ENCODE data around the gene ARHGAP6.
"Not testable (repeated sequence)": the region's sequence is repeated elsewhere in the genome, so short reads cannot be mapped to it uniquely, and the experiment has no call there.

The ARHGAP6 gene

GRCh38 chrX:11655282-11656015 is 10.3 kb downstream of the ARHGAP6 start:
- DNase-seq = no peak
- in situ Hi-C loops (cut with MboI; ENCODE audit: low pct_unique_long_range_greater_than_20kb, low sequenced_read_pairs) = no loop called here

- in situ Hi-C loops (cut with MboI; ENCODE audit: low pct_unique_long_range_greater_than_20kb, low sequenced_read_pairs) = no loop called here
- DNase-seq = no peak
Measured at GRCh38 chrX:11648705-11649519, 16.8 kb downstream of the ARHGAP6 start.

- no peak for DNase-seq
Measured at GRCh38 chrX:11647138-11647537, 18.6 kb downstream of the ARHGAP6 start.

GRCh38 chrX:11641349-11642065 is 24.2 kb downstream of the ARHGAP6 start:
- DNase-seq = no peak
- in situ Hi-C loops (cut with MboI; ENCODE audit: low pct_unique_long_range_greater_than_20kb, low sequenced_read_pairs) = no loop called here

More at GRCh38 chrX:11647138-11647537, 18.6 kb downstream of the ARHGAP6 start:
- in situ Hi-C loops (cut with MboI; ENCODE audit: low pct_unique_long_range_greater_than_20kb, low sequenced_read_pairs) = no loop called here

- DNase-seq = no peak
- in situ Hi-C loops (cut with MboI; ENCODE audit: low pct_unique_long_range_greater_than_20kb, low sequenced_read_pairs) = no loop called here
Measured at GRCh38 chrX:11640089-11640488, 25.6 kb downstream of the ARHGAP6 start.

- DNase-seq = no peak
- in situ Hi-C loops (cut with MboI; ENCODE audit: low pct_unique_long_range_greater_than_20kb, low sequenced_read_pairs) = no loop called here
Measured at GRCh38 chrX:11632732-11633131, 33.0 kb downstream of the ARHGAP6 start.

- DNase-seq = no peak
- in situ Hi-C loops (cut with MboI; ENCODE audit: low pct_unique_long_range_greater_than_20kb, low sequenced_read_pairs) = no loop called here
Measured at GRCh38 chrX:11629593-11630211, 36.0 kb downstream of the ARHGAP6 start.

GRCh38 chrX:11628399-11628798 is 37.3 kb downstream of the ARHGAP6 start:
- DNase-seq = no peak
- in situ Hi-C loops (cut with MboI; ENCODE audit: low pct_unique_long_range_greater_than_20kb, low sequenced_read_pairs) = no loop called here

- DNase-seq = no peak
- in situ Hi-C loops (cut with MboI; ENCODE audit: low pct_unique_long_range_greater_than_20kb, low sequenced_read_pairs) = no loop called here
Measured at GRCh38 chrX:11626351-11626750, 39.4 kb downstream of the ARHGAP6 start.

GRCh38 chrX:11619441-11619840 is 46.3 kb downstream of the ARHGAP6 start:
- in situ Hi-C loops (cut with MboI; ENCODE audit: low pct_unique_long_range_greater_than_20kb, low sequenced_read_pairs) = no loop called here
- DNase-seq = no peak

GRCh38 chrX:11614253-11614652 is 51.5 kb downstream of the ARHGAP6 start:
- in situ Hi-C loops (cut with MboI; ENCODE audit: low pct_unique_long_range_greater_than_20kb, low sequenced_read_pairs); DNase-seq: not testable (repeated sequence)

- no peak for DNase-seq
- in situ Hi-C loops (cut with MboI; ENCODE audit: low pct_unique_long_range_greater_than_20kb, low sequenced_read_pairs) = no loop called here
Measured at GRCh38 chrX:11611965-11612364, 53.8 kb downstream of the ARHGAP6 start.

- in situ Hi-C loops (cut with MboI; ENCODE audit: low pct_unique_long_range_greater_than_20kb, low sequenced_read_pairs) = no loop called here
- no peak for DNase-seq
Measured at GRCh38 chrX:11611161-11611560, 54.6 kb downstream of the ARHGAP6 start.

- in situ Hi-C loops (cut with MboI; ENCODE audit: low pct_unique_long_range_greater_than_20kb, low sequenced_read_pairs) = no loop called here
- DNase-seq = no peak
Measured at GRCh38 chrX:11609109-11609508, 56.6 kb downstream of the ARHGAP6 start.

- in situ Hi-C loops (cut with MboI; ENCODE audit: low pct_unique_long_range_greater_than_20kb, low sequenced_read_pairs) = no loop called here
- no peak for DNase-seq
Measured at GRCh38 chrX:11606408-11606807, 59.3 kb downstream of the ARHGAP6 start.

GRCh38 chrX:11600578-11600977 is 65.1 kb downstream of the ARHGAP6 start:
- no peak for DNase-seq
- in situ Hi-C loops (cut with MboI; ENCODE audit: low pct_unique_long_range_greater_than_20kb, low sequenced_read_pairs) = no loop called here

GRCh38 chrX:11597479-11597878 is 68.2 kb downstream of the ARHGAP6 start:
- in situ Hi-C loops (cut with MboI; ENCODE audit: low pct_unique_long_range_greater_than_20kb, low sequenced_read_pairs) = no loop called here
- no peak for DNase-seq

GRCh38 chrX:11591723-11592346 is 73.9 kb downstream of the ARHGAP6 start:
- peak; percentile 11 for DNase-seq

GRCh38 chrX:11589641-11590040 is 76.1 kb downstream of the ARHGAP6 start:
- no peak for DNase-seq

More at GRCh38 chrX:11591723-11592346, 73.9 kb downstream of the ARHGAP6 start:
- in situ Hi-C loops (cut with MboI; ENCODE audit: low pct_unique_long_range_greater_than_20kb, low sequenced_read_pairs) = no loop called here

More at GRCh38 chrX:11589641-11590040, 76.1 kb downstream of the ARHGAP6 start:
- in situ Hi-C loops (cut with MboI; ENCODE audit: low pct_unique_long_range_greater_than_20kb, low sequenced_read_pairs) = no loop called here

Data from KBM-7 (cell line).